GM18508 (cell line): ENCODE results near the gene MAP3K6.

Experiments used
- ATAC-seq: cut with Tn5 transposase; IDR thresholded peaks from one replicate; pipeline ENCODE4 v1.9.1; 2021; ENCODE audit warnings: moderate number of reproducible peaks; ENCODE audit not compliant: insufficient read depth, unreplicated experiment

Gene MAP3K6

DNA sequence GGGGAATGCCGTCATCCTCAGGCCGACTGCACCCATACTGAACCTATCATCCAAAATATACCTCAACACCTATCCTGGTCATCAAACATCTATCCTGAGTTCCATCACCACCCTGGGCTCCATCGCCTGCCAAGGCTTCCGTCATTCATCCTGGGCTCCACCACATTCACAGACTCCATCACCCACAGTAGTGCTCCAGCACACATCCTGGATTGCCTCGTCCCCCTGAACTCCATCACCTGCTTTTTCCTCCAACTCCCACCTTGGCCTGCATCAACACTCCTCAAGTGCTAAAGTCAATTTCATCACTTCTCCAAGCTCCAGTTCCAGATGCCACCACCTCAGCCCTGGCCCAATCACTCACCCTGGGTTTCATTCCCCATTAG, 7.8 kb downstream of the MAP3K6 start:
- ATAC-seq: no peak

DNA sequence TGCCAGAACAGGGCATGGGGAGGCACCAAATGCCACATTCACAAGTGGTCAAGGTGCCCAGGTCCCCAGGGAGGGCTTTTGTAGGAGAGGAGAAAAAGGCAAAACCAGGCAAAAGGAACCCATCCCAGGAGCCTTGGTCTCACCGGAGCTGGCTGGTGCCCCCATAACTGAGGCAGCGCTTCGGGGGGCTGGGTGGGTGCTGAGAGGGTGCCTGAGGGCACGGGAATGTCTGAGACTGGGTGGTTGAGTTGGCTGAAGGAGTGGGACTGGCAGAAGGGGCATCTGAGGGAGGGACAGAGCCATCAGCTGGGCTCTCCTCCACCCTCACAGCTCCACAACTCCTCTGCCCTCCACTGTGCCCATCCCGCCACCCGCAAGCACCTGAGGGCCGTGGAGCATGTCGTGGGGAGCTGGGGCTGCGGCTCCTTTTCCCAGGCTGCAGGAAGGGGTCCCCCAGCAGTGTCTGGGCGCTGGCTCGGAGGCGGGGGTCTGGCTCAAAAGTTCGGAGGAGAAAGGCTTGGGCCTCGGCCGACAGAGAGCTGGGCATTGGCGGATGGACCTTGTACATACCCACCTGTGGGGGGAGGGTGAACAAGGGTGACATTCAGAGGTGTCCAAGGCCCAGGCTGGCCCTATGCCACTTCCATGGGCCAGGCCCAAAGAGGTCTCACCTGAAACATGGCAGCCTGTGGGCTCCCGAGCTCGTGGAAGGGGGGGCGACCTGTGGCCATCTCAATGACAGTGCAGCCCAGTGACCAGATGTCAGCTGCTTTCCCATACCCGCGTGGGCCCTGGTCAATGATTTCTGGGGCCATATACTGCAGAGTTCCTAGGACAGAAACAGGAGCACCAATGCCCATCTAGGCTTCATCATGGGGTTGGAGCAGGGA, 8.5 kb downstream of the MAP3K6 start:
- ATAC-seq: no peak

DNA sequence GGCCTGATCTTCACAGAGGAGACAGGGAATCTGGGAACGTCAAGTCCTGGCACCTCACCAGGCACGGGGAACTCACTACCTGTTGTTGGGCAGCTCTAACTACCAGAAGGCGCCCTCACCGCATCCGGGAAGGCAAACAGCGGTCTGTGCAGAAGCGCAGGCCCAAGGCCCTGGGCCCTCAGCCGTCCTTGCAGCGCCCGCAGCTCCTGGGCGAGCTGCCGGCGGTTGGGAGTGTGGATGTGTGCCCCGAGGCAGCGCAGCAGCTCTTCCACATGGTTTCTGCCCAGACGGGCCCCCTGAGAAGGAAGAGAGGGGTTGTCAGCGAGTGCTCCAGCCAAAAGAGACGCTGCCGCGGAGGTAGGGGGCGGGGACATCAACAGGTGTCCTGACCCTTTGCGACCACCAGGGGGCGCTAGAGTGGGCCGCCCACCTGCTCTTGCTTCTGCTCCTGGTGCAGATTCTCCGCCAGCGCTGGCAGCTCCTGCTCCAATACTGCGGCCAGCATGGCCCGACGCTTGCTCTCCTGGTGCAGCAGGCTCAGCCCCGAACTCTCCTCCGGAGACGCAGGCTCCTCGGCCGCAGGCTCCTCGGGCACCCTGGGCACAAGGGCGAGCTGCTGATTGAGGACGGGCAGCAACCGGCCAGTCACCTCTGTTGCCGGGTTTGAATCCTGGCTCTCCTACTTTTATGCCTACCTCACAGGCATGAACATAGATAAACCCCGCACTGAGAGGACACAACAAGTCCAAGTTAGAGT, 9.3 kb downstream of the MAP3K6 start:
- no peak for ATAC-seq

DNA sequence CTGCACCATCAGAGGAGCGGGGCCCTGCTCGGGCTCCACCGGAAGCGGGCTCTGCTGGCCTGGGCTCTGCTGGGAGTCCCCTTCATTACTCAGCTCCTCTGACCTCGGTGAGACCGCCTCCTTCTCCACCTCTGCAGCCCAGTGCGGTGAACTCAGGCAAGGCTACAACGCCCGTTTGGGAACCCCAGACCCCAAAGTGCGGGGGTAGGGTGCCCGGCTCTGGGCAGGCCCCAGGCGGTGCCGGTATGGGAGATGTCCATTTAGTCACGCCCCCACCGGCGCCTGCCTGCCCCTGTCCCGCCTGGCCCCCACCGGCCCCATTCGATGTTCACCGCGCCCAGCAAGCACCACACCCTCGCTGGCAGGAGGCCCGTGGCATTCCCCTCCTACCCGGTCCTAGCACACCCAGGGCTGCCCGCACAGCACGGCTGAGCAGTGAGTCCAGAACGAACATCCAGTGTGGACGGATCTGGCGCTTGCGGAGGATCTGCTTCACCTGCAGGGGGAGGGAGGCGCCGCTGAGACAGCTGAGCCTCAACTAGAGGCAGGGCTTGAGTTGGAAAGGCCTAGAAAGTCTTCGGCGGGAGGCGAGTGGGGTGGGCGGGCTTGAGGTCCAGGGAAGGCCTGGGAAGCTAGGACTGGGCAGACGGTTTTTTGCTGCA, 10.0 kb downstream of the MAP3K6 start:
- no peak for ATAC-seq

DNA sequence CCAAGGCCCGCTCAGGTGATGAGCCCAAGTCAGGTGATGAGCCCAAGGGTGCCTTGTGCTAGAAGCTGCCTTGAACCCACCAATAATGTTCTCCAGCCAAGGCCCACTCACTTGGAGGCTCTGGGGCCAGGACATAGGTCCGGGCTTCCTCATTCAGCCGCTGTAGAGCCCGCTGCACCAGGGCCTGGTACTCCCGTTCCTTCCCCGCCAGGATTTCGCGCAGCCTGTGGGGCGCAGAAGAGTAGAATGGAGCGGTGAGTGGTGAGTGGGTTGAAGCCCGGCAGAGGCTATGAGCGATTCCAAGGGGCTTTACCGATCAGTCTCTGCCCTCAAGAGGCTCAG, 10.5 kb downstream of the MAP3K6 start:
- no peak for ATAC-seq

DNA sequence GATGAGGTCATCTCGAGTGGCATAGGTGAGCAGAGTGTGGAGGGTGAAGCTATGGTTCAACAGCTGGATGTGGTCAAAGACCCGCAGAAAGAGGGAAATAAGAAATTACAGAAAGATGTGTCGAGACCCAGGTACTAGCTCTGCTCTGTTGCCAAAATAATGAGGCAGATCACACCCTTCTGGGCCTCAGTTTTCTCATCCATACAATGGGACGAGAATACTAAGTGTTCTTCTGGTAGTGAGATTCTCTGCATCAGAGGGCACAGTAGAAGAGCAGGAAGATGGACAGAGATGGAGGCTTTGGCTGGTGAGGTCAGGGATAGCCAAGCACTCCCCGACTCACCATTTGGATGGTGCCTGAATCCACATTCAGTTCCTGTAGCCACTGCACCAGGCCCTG, 11.1 kb downstream of the MAP3K6 start:
- ATAC-seq: no peak

DNA sequence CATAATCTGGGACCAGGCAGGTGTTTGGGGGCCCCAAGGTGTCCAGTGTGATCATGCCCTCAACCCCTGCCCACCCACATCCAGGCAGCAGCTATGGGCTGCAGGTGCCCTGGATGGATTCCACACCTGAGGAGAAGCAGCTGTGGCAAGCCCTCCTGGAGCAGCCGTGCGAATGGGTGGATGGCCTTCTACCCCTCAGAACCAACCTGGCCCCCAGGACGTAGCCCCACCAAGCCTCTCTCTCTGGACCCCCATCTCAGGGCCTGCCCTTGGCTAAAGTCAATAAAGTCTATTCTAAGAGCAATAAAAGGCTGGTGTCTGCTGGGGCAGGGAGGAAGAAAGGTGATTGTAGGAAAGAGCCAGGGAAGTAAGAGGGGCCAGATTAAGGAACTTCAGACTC, 13.1 kb downstream of the MAP3K6 start:
- no peak for ATAC-seq

DNA sequence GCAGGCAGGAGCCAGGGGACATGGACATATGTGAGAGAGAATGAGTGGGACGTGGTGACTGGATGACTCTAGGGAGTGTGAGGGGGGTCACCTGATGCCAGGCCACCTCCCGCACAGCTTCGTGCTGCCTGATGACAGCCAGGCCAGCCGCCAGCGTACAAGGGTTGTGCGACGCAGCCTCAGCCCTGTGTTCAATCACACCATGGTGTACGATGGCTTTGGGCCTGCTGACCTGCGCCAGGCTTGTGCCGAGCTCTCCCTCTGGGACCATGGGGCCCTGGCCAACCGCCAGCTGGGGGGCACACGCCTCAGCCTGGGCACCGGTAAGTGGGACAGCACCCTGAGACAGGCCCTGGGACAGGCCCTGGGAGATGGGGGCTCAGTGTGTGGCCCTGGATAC, 13.6 kb downstream of the MAP3K6 start:
- no peak for ATAC-seq

DNA sequence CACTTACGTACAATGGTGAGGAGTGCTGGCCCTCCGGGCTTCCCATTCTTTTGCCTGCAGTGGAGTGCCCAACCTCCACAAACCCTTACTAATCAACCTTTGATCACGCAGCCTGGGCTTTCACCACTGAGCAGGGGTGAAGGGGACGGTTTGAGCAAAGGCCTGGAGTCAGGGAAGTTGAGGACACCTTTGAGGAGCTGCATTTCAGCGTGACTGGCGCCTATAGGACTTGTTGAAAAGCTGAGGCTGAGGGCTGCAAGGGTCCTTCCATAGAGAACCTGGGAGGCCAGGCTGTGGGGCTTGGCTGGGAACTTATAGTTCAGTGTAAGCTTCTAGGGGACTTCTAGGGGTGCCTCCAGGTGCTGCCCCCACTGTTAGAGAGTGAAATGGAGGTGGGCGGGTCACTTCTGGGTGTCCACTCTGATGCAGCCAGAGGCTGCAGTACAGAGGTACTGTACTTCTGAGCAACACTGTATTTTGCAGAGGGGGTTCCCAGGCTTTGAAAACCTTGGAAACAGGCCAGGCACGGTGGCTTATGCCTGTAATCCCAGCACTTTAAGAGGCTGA, 15.1 kb downstream of the MAP3K6 start:
- no peak for ATAC-seq

DNA sequence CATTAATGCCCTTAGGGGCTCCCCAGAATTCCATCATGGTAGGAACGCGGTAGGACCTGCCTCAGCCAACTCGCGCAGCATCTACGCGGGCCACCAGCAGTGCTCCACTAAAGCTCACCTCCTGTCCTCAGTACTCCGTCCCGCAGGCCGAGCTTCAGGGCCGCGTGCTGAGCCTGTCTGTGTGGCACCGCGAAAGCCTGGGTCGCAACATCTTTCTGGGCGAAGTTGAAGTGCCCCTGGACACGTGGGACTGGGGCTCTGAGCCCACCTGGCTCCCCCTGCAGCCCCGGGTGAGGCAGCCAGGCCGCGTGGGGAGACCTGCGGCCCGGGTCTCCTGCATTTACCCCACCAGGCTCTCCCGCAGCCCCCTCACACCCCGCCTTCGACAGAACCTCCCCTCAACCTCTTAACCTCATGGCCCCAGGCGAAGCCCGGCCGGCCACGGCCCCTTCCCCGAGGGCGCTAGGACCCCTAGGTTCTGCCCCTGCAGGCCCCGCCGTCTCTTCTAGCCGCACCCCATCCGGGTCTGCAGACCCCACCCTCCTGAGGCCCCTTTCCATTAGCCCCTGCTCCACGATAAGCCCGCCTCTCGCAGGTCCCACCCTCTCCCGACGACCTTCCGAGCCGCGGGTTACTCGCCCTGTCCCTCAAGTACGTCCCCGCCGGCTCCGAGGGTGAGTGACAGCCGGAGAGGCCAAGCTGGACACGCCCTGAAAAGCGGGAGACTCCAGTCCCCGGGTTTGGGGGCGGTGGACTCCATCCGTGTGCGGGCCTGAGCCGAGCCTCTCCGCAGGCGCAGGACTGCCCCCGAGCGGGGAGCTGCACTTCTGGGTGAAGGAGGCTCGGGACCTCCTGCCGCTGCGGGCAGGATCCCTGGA, 15.9 kb downstream of the MAP3K6 start:
- no peak for ATAC-seq

DNA sequence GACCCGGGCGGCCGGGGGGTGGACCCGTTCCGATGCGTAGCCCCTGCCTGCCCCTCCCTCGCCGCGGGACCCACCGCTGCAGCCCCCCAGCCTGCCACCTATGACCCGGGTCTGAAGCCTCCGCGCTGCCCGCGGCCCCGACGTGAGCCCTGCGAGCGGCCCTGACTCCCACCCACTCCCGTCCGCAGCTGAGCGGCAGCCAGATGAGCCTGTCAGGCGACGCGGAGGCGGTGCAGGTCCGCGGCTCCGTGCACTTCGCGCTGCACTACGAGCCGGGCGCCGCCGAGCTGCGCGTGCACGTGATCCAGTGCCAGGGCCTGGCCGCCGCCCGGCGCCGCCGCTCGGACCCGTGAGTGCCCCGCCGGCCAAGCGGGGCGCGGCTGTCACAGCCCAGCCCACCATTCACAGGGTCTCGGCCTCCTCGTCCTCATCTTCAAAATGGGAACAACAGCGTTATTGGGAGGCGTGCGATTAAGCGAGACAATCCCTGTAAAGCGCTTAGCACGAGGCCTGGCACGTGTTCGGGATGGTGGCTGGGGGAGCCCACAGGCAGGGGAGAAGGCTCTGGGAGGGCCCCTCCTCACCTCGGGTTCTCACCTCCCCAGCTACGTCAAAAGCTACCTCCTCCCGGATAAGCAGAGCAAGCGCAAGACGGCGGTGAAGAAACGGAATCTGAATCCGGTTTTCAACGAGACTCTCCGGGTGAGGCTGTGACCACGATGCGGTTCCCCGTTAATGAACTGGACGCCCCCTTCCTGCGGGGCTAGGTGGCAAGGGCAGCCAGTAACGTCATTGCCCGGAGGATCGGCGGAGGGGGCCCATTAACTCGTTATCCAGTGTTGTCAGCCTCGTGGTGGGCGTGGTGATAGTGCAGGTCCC, 16.7 kb downstream of the MAP3K6 start:
- no peak for ATAC-seq

DNA sequence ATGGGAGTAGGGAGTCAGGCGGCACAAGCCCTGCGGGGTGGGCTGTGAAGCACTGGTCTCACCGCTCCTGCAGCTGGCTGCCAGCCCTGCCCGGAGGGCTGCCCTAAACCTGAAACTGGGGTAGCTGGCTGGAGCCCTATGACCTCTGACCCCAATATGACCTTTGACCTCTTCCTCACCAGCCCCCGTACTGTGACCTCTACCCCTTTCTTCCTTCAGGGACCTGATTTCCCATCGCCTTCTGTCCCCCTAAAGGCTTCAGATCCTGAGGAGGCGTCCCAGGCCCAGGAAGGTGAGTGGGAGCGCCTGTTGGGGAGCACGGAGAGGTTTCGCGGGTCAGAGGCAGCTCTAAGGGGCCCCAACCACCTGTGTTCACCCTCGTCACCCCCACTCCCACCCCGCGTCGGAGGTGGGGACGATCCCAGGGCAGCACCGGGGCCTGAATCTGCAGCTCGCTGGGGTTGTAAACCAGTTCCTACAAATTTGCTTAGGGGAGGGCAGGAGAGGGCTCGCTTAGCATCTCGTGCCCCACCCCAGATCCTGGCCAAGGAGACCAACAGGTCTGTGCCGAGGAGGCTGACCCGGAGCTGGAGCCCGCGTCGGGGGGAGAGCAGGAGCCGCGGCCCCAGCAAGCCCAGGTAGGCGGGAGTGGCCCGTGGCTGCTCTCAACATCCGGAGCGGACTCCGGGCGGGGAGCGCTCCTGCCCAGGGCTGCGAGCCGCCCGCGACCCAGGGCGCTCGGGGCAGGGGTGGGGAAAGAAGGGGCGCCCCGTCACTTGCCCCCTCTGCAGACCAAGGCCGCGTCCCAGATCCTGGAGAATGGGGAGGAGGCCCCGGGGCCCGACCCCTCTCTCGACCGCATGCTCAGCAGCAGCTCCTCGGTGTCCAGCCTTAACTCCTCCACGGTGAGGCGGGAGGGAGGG, 17.6 kb downstream of the MAP3K6 start:
- no peak for ATAC-seq

DNA sequence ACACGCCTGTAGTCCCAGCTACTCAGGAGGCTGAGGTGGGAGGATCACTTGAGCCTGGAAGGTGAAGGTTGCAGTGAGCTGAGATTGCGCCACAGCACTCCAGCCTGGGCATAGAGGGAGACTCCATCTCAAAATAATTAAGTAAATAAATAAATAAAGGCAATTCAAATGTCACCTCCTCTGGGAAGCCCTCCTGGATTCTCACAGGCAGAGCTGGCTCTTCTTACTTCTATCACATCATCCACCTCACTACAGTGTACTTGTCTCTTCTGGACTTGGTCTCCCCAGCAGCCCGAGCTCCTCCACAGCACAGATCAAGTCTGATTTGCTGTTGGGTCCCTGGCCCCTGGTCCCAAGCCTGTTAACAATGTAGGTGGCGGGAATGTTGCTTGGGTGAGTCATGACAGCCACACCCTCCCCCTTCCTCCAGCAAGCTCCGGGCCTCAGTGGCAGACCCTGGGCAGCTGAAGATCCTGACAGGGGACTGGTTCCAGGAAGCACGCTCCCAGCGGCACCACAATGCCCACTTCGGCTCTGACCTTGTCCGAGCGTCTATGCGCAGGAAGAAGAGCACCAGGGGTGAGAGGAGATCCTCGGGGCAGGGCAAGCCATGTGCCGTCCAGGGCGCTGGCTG, 19.7 kb downstream of the MAP3K6 start:
- no peak for ATAC-seq

DNA sequence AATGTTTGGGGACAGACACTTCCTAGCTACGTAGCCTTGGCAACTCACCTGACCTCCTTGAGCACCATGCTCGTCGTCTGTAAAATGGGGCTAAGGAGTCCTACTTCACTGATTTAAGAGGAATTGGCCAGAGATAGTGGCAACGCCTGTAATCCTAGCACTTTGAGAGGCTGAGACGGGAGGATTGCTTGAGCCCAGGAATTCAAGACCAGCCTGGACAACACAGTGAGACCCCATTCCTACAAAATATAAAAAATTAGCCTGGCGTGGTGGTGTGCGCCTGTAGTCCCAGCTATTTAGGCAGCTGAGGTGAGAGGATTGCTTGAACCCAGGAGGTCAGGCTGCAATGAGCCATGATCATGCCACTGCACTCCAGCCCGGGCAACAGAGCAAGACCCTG, 20.4 kb downstream of the MAP3K6 start:
- ATAC-seq: no peak

DNA sequence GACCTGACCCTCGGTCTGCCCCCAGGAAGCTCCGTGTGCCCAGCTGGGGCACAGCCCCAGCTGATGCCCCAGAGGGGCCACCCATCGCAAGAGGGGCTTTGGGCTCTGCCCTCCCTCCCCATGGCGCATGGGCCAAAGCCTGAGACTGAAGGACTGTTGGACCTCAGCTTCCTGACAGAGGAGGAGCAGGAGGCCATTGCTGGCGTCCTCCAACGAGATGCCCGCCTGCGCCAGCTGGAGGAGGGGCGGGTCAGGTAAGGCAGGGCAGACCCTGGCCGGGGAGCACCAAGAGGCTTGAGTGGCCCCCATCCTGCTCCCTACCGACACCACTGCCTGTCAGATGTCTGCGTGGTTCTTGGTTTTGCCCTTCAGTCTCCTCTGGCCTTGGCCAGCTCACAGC, 21.5 kb downstream of the MAP3K6 start:
- ATAC-seq: no peak

DNA sequence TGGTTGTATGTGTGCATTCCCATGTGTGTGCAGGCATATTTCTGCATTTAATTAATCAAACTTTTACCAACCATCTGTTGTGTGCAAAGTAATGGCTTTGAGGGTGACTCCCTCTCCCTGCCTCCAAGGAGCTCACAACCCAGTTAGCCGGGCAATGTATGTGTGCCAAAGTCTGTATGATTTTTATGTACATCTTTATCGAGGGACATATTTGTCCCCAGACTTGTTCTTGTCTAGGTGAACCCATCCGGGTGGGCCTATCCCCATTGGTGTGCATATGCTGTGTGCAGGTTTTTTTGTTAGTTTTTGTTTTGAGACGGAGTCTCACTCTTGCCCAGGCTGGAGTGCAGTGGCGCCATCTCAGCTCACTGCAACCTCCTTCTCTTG, 23.1 kb downstream of the MAP3K6 start:
- no peak for ATAC-seq

DNA sequence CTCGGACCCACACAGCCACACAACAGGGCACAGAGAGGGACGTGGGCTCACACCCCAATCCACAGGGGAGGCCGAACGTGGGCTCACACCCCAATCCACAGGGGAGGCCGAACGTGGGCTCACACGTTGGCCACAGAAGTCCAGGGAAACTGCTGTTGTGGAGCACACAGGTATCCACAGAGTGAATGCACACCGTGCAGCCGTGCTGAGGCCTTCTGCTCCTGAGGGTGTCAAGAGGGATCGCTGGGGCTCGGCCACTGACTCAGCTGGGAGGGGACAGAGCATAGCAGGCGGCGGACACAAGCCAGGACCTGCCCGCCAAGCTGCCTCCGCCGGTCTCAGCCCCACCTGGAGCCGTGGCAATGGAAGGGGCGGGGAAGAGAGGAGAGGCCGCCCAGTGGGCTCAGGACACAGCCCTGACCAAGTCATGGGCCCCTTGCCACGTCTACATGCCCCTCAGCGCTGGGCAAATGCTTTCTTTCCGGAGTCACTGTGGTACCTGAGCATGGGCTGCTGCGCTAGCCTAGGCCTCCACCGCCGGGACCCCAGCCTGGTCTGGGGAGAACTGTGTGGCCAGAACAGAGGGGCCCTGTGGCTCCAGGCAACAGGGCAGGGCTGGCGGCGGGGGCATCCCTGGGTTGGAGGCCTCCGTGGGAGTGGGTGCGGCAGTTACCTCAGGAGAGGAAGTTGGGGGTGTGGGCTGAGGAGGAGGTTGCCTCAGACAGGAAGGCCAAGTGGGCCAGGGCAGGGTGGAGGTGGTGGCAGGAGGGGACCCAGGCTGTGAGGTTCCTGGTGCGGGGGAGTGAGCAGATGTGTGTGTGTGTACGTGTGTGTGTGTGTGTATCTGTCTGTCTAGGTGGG, 23.8 kb downstream of the MAP3K6 start:
- no peak for ATAC-seq
